Effector memory CD4-positive, alpha-beta T cell (primary cell): Measurements from ENCODE around the gene MAPK12.
"Not testable (repeated sequence)": the region's sequence is repeated elsewhere in the genome, so short reads cannot be mapped to it uniquely, and the experiment has no call there.

ENCODE experiments used
- DNase-seq, 3 donors: peaks; one replicate each; pipeline ENCODE4 v3.0.0-alpha.2; 2020
- H3K27ac ChIP-seq: 2 replicates; pipeline ENCODE4 v1.7.0; 2013; ENCODE audit warnings: mild to moderate bottlenecking, low read length, moderate library complexity; ENCODE audit not compliant: insufficient read depth, poor library complexity, severe bottlenecking
- H3K27me3 ChIP-seq: replicated peaks from 2 replicates; pipeline ENCODE4 v1.7.0; 2013; ENCODE audit warnings: mild to moderate bottlenecking, low read length; ENCODE audit not compliant: insufficient read depth, control insufficient read depth, poor library complexity, severe bottlenecking
- H3K36me3 ChIP-seq: 2 replicates; pipeline ENCODE4 v1.7.0; 2013; ENCODE audit warnings: mild to moderate bottlenecking, low read length, moderate library complexity; ENCODE audit not compliant: control insufficient read depth, insufficient read depth
- H3K4me1 ChIP-seq: 2 replicates; pipeline ENCODE4 v1.7.0; 2013; ENCODE audit warnings: low read length, mild to moderate bottlenecking; ENCODE audit not compliant: control insufficient read depth, insufficient read depth, poor library complexity, severe bottlenecking
- H3K4me3 ChIP-seq: 2 replicates; pipeline ENCODE4 v1.7.0; 2013; ENCODE audit warnings: low read length, low read depth, mild to moderate bottlenecking; ENCODE audit not compliant: insufficient read depth, poor library complexity, severe bottlenecking
- H3K9me3 ChIP-seq: 2 replicates; pipeline ENCODE4 v1.7.0; 2013; ENCODE audit warnings: mild to moderate bottlenecking, low read length, moderate library complexity; ENCODE audit not compliant: control insufficient read depth

Gene MAPK12

DNA sequence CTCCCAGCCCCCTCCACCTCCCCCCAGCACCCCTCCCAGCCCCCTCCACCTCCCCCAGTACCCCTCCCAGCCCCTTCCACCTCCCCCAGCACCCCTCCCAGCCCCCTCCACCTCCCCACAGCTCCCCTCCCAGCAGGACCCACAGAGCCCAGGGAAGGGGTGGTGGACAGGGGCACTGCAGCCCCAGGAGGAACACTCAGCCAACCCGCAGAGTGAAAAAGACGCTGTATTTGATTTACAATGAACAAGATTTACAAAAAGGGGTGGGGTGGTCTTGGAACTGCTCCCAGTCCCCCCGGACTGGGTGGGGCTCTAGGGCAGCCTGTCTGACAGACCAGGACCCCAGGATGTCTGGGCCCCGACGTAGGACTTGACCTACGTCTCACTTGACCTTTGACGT, 13.3 kb upstream of the MAPK12 start:
- peaks cover 23% of the 10 kb centered on the region for H3K4me1 ChIP-seq
- H3K4me3 ChIP-seq, result no peak overlapping the region
- DNase-seq, result no peak
- H3K27ac ChIP-seq, result no peak overlapping the region
- H3K36me3 ChIP-seq, result no peaks in the 10 kb centered on the region
- H3K27me3 ChIP-seq, result no peaks in the 10 kb centered on the region
- no peaks in the 10 kb centered on the region for H3K9me3 ChIP-seq

- H3K9me3 ChIP-seq, result no peaks in the 10 kb centered on the region
- H3K4me3 ChIP-seq, result no peak overlapping the region
- H3K27ac ChIP-seq, result no peak overlapping the region
- H3K36me3 ChIP-seq, result no peaks in the 10 kb centered on the region
- peaks cover 28% of the 10 kb centered on the region for H3K4me1 ChIP-seq
- no peak for DNase-seq
- H3K27me3 ChIP-seq, result no peaks in the 10 kb centered on the region
These were observed 12.8 kb upstream of the MAPK12 start for GRCh38 chr22:50274311-50274710.

DNA sequence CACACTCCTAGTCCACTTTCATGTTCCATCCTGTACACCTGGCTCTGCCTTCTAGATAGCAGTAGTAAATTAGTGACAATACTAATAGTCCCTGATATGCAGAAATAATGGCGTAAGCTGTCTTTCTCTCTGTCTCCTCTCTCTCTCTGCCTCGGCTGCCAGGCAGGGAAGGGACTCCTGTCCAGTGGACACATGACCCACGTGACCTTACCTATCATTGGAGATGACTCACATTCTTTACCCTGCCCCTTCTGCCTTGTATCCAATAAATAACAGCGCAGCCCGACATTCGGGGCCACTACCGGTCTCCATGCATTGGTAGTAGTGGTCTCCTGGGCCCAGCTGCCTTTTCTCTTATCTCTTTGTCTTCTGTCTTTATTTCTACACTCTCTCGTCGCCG, 12.3 kb upstream of the MAPK12 start:
- not testable (repeated sequence) for H3K4me3 ChIP-seq, H3K27ac ChIP-seq, H3K36me3 ChIP-seq, H3K27me3 ChIP-seq, DNase-seq, H3K9me3 ChIP-seq
- H3K4me1 ChIP-seq, result peaks cover 28% of the 10 kb centered on the region

- not testable (repeated sequence) for H3K27me3 ChIP-seq, H3K4me3 ChIP-seq, DNase-seq, H3K9me3 ChIP-seq, H3K36me3 ChIP-seq, H3K27ac ChIP-seq
- H3K4me1 ChIP-seq, result peaks cover 30% of the 10 kb centered on the region
These were observed 11.9 kb upstream of the MAPK12 start for GRCh38 chr22:50273352-50273751.

DNA sequence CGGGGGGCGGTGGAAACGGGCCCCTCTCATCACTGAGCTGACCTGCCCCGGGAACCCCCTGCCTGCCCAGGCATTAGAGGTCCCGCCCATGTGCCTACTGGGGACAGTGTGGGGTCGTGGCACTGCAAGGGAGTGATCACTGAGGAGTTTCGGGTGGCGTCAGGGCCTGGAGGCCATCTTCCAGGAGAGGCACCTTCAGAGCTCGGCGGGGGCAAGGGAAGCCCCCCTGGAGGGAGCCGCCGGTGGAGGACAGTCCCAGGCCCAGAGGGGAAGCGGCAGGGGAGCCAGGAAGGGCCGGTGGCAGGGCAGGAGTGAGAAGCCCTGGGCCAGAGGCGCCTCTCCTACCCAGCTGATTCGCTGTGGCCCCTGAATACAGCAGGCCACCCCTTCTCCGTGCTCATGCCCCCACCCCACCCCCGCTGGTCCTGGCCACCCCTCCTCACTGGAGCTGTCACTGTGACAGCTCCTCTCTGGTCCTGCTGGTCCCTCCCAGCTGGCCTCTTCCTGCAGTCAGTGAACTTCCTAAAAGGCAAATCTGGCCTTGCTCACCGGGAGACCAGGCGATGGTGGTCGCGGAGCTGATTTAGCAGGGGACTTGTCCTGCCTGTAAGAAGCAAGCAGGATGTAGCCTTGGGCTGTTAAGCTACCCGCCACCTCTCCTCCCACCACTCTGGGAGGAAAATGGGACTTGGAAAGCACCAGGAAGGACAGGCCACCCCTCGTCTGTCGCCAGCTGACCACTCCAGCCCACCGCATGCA, 10.7 kb upstream of the MAPK12 start:
- H3K9me3 ChIP-seq, result no peaks in the 10 kb centered on the region
- H3K36me3 ChIP-seq, result no peaks in the 10 kb centered on the region
- no peaks in the 10 kb centered on the region for H3K27me3 ChIP-seq
- no peak overlapping the region for H3K4me3 ChIP-seq
- DNase-seq, result no peak
- H3K4me1 ChIP-seq, result peaks cover 37% of the 10 kb centered on the region
- H3K27ac ChIP-seq, result no peak overlapping the region

DNA sequence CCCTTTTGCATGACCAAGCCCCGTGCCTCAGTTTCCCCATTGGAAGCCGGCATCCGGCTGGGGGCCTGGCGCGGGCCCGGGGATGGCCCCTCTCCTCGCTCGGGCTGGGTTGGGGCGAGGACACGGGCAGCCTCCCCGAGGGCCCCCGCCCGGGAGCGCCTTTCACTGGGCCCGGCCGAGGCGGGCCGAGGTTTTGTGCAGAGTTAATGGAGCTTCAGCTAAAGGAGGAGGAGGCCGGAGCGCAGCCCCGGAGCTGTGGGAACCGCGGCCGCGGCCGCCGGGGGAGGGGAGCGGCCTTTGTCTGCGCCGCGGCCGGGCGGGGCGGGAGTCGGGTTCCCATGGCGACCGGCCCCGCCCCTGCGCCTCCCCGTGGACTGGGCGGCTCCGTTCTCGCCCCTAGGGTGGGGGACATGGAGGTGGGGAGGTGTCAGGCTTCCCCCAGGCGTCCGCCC, 10.1 kb upstream of the MAPK12 start:
- H3K36me3 ChIP-seq, result no peaks in the 10 kb centered on the region
- no peaks in the 10 kb centered on the region for H3K9me3 ChIP-seq
- peak; percentile 25 to 55 (median 29) for DNase-seq
- peaks cover 37% of the 10 kb centered on the region for H3K4me1 ChIP-seq
- no peak overlapping the region for H3K27ac ChIP-seq
- H3K4me3 ChIP-seq, result peak overlapping the region; percentile 64
- H3K27me3 ChIP-seq, result no peaks in the 10 kb centered on the region

GRCh38 chr22:50270666-50271394, 9.3 kb upstream of the MAPK12 start:
- peaks cover 37% of the 10 kb centered on the region for H3K4me1 ChIP-seq
- peak; percentile 32 to 64 (median 53) for DNase-seq
- H3K9me3 ChIP-seq, result no peaks in the 10 kb centered on the region
- H3K27ac ChIP-seq, result peak overlapping the region; percentile 27
- H3K36me3 ChIP-seq, result no peaks in the 10 kb centered on the region
- H3K4me3 ChIP-seq, result peak overlapping the region; percentile 64
- no peaks in the 10 kb centered on the region for H3K27me3 ChIP-seq

GRCh38 chr22:50269970-50270665, 8.6 kb upstream of the MAPK12 start, which contains the start of gene MAPK11:
Gene MAPK11, minus strand, starts transcription at chr22:50270380. Its CDS starts 88 bp downstream, at chr22:50270292.
- H3K27me3 ChIP-seq, result no peaks in the 10 kb centered on the region
- H3K27ac ChIP-seq, result peak within 1 kb of the TSS; percentile 27
- no peaks in the 10 kb centered on the region for H3K9me3 ChIP-seq
- peaks cover 37% of the 10 kb centered on the region for H3K4me1 ChIP-seq
- peak within 1 kb of the TSS; percentile 64 for H3K4me3 ChIP-seq
- H3K36me3 ChIP-seq, result no peaks in the 10 kb centered on the region
- DNase-seq, result peak; percentile 60 to 68 (median 62)

DNA sequence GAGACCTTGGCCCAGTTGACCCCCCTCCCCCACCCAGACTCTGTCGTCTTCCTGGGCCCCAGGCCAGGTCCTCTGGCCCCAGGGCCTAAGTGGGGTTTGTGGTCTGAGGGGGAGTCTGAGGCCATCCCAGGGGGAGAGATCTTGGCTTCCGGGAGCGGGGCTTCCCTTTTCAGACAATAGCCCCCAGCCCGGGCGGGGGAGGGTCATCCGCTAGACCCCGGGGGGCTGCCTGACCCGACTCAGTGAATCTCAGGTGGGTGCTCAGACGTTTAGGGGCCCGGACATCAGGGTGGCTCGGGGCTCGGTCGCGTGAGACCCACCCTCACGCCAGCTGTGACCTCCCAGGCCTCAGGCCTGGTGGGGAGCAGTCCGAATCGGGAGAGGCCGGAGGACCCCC, 8.1 kb upstream of the MAPK12 start:
- H3K27me3 ChIP-seq, result no peaks in the 10 kb centered on the region
- no peaks in the 10 kb centered on the region for H3K36me3 ChIP-seq
- peaks cover 37% of the 10 kb centered on the region for H3K4me1 ChIP-seq
- no peaks in the 10 kb centered on the region for H3K9me3 ChIP-seq
- H3K27ac ChIP-seq, result no peak overlapping the region
- H3K4me3 ChIP-seq, result peak overlapping the region; percentile 45
- DNase-seq, result no peak
